Stimulated activated naive CD8-positive, alpha-beta T cell treated with anti-CD3 and anti-CD28 coated beads, Interleukin-15, Interleukin-2, amounts not matched to agents 100 ng/mL and 50 ng/mL, for 24 hours (primary cell): ENCODE data around the gene CABCOCO1.

Experiments
- H3K27ac Mint-ChIP-seq: one replicate; pipeline ENCODE4 v1.8.0; 2021; ENCODE audit warnings: mild to moderate bottlenecking, mixed read lengths
- H3K27me3 Mint-ChIP-seq: one replicate; pipeline ENCODE4 v1.8.0; 2021; ENCODE audit warnings: mixed read lengths
- H3K36me3 Mint-ChIP-seq: one replicate; pipeline ENCODE4 v1.8.0; 2021; ENCODE audit warnings: low read depth, mixed read lengths
- H3K4me1 Mint-ChIP-seq: one replicate; pipeline ENCODE4 v1.8.0; 2021; ENCODE audit warnings: low read depth, mixed read lengths
- H3K4me3 Mint-ChIP-seq: one replicate; pipeline ENCODE4 v1.8.0; 2021; ENCODE audit warnings: mild to moderate bottlenecking, mixed read lengths
- H3K9me3 Mint-ChIP-seq: one replicate; pipeline ENCODE4 v1.8.0; 2021; ENCODE audit warnings: mixed read lengths

The CABCOCO1 gene

GRCh38 chr10:61662794-61663259, at the start of gene CABCOCO1:
Gene CABCOCO1 (plus strand): TSS chr10:61662929. CDS start chr10:61662973, 44 bp downstream.
- Mint-ChIP-seq H3K4me3 (no peak within 1 kb of the TSS), H3K27ac (no peak within 1 kb of the TSS), H3K27me3 (peaks cover 60% of the 10 kb centered on the region), H3K9me3 (no peaks in the 10 kb centered on the region), H3K36me3 (no peaks in the 10 kb centered on the region), H3K4me1 (peaks cover 6% of the 10 kb centered on the region)

DNA sequence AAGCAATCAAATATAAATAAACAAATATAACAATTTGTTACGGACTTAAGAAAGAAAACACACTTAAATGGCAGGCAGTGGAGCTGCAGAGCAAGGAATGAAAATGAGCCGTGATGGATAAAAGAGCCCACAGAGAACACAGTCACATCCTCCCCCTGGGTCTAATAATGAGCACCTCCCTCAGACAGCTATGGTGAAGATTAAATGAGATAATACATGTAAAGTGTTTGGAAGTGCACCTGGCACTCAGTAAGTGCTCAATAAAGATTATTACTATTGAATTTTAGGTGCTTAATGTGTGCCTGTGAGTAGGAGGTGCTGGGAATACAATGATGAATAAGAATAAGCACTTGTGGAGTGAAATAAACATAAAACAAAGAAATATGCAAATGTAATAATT, 49.1 kb upstream of the CABCOCO1 start:
- Mint-ChIP-seq H3K4me1 (no peaks in the 10 kb centered on the region), H3K4me3 (no peak overlapping the region), H3K9me3 (no peaks in the 10 kb centered on the region), H3K27me3 (peaks cover 2% of the 10 kb centered on the region), H3K27ac (no peak overlapping the region), H3K36me3 (no peaks in the 10 kb centered on the region)

- Mint-ChIP-seq H3K9me3 (no peaks in the 10 kb centered on the region), H3K27ac (no peak overlapping the region), H3K4me3 (no peak overlapping the region), H3K36me3 (no peaks in the 10 kb centered on the region), H3K27me3 (peaks cover 3% of the 10 kb centered on the region), H3K4me1 (no peaks in the 10 kb centered on the region)
Measured at GRCh38 chr10:61616611-61617010, 46.1 kb upstream of the CABCOCO1 start.

DNA sequence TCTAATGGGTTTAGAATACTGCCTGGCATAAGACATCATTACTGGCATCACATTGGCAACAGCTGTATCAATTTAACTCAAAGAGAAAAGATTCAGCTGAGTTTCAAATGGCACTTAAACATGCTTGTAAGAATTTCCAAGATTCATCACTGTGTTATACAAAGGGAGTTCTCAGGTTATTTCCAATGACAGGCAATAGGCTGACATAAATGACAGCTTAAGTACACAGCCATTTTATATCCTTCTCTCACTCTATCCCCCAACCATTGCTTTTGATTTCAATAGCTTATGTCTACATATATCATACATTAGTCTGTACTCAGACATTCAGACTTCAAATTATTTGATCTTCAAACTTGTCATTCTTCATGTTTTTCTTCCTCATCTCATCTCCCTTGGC, 45.5 kb upstream of the CABCOCO1 start:
- Mint-ChIP-seq H3K4me1 (no peaks in the 10 kb centered on the region), H3K27me3 (peaks cover 6% of the 10 kb centered on the region), H3K9me3 (no peaks in the 10 kb centered on the region), H3K36me3 (no peaks in the 10 kb centered on the region), H3K4me3 (no peak overlapping the region), H3K27ac (no peak overlapping the region)

- Mint-ChIP-seq H3K36me3 (no peaks in the 10 kb centered on the region), H3K9me3 (no peaks in the 10 kb centered on the region), H3K4me1 (no peaks in the 10 kb centered on the region), H3K27ac (no peak overlapping the region), H3K4me3 (no peak overlapping the region), H3K27me3 (peaks cover 7% of the 10 kb centered on the region)
Measured at GRCh38 chr10:61617586-61617985, 45.1 kb upstream of the CABCOCO1 start.

DNA sequence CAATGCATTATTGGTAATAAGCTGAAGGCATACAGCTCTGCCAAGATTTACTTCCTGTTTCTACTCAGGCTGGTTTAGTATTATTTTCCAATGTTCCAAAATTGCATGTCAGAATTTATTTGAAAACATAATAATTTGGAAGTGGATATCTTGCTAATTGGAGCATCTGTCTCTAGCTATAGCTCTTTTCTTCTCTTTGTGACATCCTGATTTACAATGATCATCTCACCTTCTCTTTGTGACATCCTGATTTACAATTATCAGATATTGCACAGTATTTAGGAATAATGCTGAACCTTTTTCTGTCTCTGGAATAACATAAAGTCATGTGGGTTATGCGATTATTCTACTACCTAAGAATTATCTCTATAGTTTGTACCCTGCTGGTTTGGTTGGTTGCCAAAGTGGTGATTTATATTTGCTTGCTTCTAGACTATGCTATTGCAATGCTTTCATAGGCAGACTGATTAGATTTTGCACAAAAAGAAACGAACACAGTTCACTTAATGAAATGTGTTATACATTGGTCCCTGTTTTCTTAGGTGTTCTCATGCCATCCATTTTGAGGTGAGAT, 44.3 kb upstream of the CABCOCO1 start:
- no peak overlapping the region for H3K27ac Mint-ChIP-seq
- no peaks in the 10 kb centered on the region for H3K36me3 Mint-ChIP-seq
- H3K27me3 Mint-ChIP-seq, result peaks cover 13% of the 10 kb centered on the region
- no peak overlapping the region for H3K4me3 Mint-ChIP-seq
- H3K9me3 Mint-ChIP-seq, result no peaks in the 10 kb centered on the region
- no peaks in the 10 kb centered on the region for H3K4me1 Mint-ChIP-seq

- H3K4me3 Mint-ChIP-seq, result no peak overlapping the region
- H3K27ac Mint-ChIP-seq, result no peak overlapping the region
- no peaks in the 10 kb centered on the region for H3K4me1 Mint-ChIP-seq
- H3K36me3 Mint-ChIP-seq, result no peaks in the 10 kb centered on the region
- H3K27me3 Mint-ChIP-seq, result peaks cover 16% of the 10 kb centered on the region
- no peaks in the 10 kb centered on the region for H3K9me3 Mint-ChIP-seq
Measured at GRCh38 chr10:61620506-61620905, 42.2 kb upstream of the CABCOCO1 start.

- H3K4me1 Mint-ChIP-seq, result no peaks in the 10 kb centered on the region
- no peak overlapping the region for H3K4me3 Mint-ChIP-seq
- H3K36me3 Mint-ChIP-seq, result no peaks in the 10 kb centered on the region
- peaks cover 16% of the 10 kb centered on the region for H3K27me3 Mint-ChIP-seq
- no peaks in the 10 kb centered on the region for H3K9me3 Mint-ChIP-seq
- H3K27ac Mint-ChIP-seq, result no peak overlapping the region
Measured at GRCh38 chr10:61621605-61622051, 41.1 kb upstream of the CABCOCO1 start.

DNA sequence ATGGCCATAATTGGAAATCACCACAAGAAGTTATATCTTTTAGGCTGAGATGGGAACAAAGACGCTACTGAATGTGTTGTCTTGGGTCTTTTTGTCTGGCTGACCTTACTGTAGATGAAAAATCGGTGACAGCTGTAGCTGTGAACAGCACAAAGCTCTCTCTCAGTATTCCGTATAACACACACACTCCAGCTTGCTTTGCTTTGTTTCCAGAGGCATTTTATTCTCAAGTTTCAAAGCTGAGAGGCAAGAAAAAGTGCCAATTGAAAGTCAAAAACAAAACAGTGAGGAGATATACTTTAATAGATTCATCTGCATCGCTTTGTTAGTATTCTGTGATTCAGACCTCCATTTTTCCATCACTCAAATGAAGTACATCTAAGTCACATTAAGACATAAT, 39.6 kb upstream of the CABCOCO1 start:
- Mint-ChIP-seq H3K4me3 (no peak overlapping the region), H3K36me3 (no peaks in the 10 kb centered on the region), H3K27ac (no peak overlapping the region), H3K4me1 (no peaks in the 10 kb centered on the region), H3K9me3 (no peaks in the 10 kb centered on the region), H3K27me3 (peaks cover 19% of the 10 kb centered on the region)

- H3K4me3 Mint-ChIP-seq, result no peak overlapping the region
- H3K4me1 Mint-ChIP-seq, result no peaks in the 10 kb centered on the region
- no peaks in the 10 kb centered on the region for H3K36me3 Mint-ChIP-seq
- H3K27me3 Mint-ChIP-seq, result peaks cover 22% of the 10 kb centered on the region
- H3K9me3 Mint-ChIP-seq, result no peaks in the 10 kb centered on the region
- no peak overlapping the region for H3K27ac Mint-ChIP-seq
Measured at GRCh38 chr10:61626209-61626608, 36.5 kb upstream of the CABCOCO1 start.

DNA sequence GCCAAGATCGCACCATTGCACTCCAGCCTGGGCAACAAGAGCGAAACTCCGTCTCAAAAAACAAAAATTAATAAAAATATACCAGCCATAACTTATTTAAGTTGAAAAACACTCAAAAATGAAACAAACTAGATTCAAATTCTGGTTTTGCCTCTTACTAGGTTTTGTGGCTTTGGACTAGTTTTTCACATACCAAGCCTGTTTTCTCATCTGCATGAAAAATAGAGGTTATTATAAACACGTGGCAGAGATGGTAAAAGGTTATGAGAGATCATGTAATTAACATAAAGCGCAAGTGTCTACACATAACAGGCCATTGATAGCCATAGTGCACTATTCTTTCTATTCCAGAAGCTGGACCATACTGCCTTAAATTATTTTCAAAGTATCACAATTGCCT, 35.5 kb upstream of the CABCOCO1 start:
- peaks cover 19% of the 10 kb centered on the region for H3K27me3 Mint-ChIP-seq
- no peaks in the 10 kb centered on the region for H3K36me3 Mint-ChIP-seq
- H3K9me3 Mint-ChIP-seq, result no peaks in the 10 kb centered on the region
- H3K27ac Mint-ChIP-seq, result no peak overlapping the region
- no peak overlapping the region for H3K4me3 Mint-ChIP-seq
- no peaks in the 10 kb centered on the region for H3K4me1 Mint-ChIP-seq

DNA sequence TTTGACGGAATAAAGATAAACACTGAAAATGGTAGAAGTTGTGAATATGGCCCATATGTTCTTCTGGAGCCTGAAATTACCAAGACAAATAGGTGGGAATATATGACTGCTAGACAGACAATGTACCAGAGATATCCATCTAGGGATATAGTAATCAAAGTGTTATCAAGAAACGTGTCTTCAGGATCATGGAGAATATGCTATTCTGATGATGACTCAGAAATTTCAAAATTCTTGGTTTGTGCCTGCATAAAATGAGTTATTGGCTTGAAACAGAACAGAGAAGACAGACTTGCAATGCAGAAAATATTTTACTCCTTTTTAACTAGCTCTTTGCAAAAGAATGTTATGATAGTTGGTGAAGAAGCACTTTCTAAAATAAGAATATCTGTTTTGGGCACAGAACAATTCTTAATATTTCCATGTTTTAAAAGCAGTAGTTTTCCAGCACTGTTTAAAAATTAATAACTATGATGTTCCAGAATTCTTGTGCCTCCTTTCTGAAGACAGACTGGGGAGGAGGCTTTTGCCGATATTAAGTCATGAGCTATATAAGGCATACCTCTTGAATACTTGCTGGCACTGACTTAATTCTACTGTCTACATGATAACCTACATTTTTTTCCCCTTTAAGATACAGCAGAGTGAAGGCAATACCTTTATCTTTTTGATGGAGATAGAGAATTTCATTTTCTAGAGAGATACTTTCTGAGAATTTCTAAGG, 34.4 kb upstream of the CABCOCO1 start:
- Mint-ChIP-seq H3K4me3 (no peak overlapping the region), H3K27me3 (peaks cover 14% of the 10 kb centered on the region)

GRCh38 chr10:61628875-61629513, 33.7 kb upstream of the CABCOCO1 start:
- Mint-ChIP-seq H3K27ac (no peak overlapping the region), H3K4me3 (no peak overlapping the region), H3K27me3 (peaks cover 9% of the 10 kb centered on the region), H3K36me3 (no peaks in the 10 kb centered on the region), H3K4me1 (no peaks in the 10 kb centered on the region), H3K9me3 (no peaks in the 10 kb centered on the region)

More for the DNA sequence above, 34.4 kb upstream of the CABCOCO1 start:
- no peaks in the 10 kb centered on the region for H3K36me3 Mint-ChIP-seq
- H3K9me3 Mint-ChIP-seq, result no peaks in the 10 kb centered on the region
- H3K4me1 Mint-ChIP-seq, result no peaks in the 10 kb centered on the region
- H3K27ac Mint-ChIP-seq, result no peak overlapping the region

DNA sequence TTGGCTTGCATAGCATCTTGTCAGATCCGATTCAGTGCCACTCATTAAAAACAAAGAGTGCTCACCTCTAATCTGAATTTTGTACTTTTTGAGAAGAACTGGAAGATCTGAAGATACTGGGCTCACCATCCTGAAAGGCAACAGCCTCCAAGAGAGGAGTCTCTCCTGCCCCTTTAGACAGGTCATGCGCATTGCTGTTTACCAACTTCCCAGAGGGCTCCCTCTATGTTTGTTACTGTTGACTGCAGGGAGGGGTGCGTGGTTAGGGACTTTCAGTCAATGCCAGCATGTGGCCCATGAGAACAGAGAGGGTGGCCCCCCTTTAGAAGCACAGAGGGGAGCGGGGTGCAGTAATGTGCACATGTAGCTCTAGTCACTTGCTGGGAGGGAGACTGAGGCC, 33.2 kb upstream of the CABCOCO1 start:
- Mint-ChIP-seq H3K27ac (no peak overlapping the region), H3K4me1 (no peaks in the 10 kb centered on the region)

DNA sequence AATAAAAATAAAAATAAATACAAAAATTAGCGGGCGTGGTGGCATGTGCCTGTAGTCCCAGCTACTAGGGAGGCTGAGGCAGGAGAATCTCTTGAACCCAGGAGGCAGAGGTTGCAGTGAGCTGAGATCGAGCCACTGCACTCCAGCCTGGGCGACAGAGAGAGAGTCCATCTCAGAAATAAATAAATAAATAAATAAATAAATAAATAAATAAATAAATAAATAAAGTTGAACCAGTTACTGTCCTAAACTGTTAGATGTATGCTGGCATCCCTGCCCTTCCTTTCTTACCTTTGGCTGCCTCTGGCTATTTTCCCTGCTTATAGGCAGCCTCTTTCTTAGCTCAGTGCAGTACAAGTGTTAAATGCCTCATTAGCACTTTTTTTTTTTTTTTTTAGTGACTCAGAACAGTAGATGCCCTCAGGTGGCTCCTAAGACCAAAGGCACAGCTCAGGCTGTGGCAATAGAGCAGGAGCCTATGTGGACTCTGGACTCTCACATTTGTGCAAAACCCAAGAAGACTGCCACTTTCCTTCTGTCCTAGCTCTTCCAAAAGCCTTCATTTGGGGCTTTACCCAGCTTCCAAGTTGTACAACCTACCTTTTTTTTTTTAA, 30.6 kb upstream of the CABCOCO1 start:
- Mint-ChIP-seq H3K36me3 (no peaks in the 10 kb centered on the region), H3K4me3 (no peak overlapping the region), H3K27me3 (peaks cover 9% of the 10 kb centered on the region), H3K27ac (no peak overlapping the region), H3K4me1 (no peaks in the 10 kb centered on the region), H3K9me3 (no peaks in the 10 kb centered on the region)

More for the DNA sequence above, 33.2 kb upstream of the CABCOCO1 start:
- no peaks in the 10 kb centered on the region for H3K9me3 Mint-ChIP-seq
- no peaks in the 10 kb centered on the region for H3K36me3 Mint-ChIP-seq
- H3K27me3 Mint-ChIP-seq, result peaks cover 9% of the 10 kb centered on the region
- H3K4me3 Mint-ChIP-seq, result no peak overlapping the region
